HEK293 (cell line): ENCODE measurements around the gene IL22RA1.

Experiments used
- CTCF ChIA-PET: fragments of 350-600 bp; formaldehyde crosslinking; extraction: SDS; loops from one replicate; lab custom pipeline; 2021; ENCODE audit warnings: antibody characterized with exemption; lab: Yijun Ruan, JAX
- POLR2A ChIA-PET: fragments of 300-600 bp; formaldehyde crosslinking; extraction: SDS; loops from one replicate; lab custom pipeline; 2020; ENCODE audit warnings: antibody characterized with exemption, inconsistent platforms; lab: Yijun Ruan, JAX
- H3K27ac ChIP-seq: fragments of 200-500 bp; sonication (Bioruptor generic); 2 replicates; pipeline ENCODE4 v1.5.1; 2014; ENCODE audit warnings: low read depth, low read length, control low read depth, inconsistent platforms; ENCODE audit errors: extremely low read depth
- H3K36me3 ChIP-seq, 2 experiments: fragments of 200-500 bp in 1 of 2; sonication (Bioruptor generic) in 1 of 2; 1 replicate in 1 of 2; 2 replicates in 1 of 2; pipeline ENCODE4 v1.5.1; 2014 to 2017; ENCODE audit warnings: inconsistent platforms in 2 of 2, low read length in 2 of 2; ENCODE audit not compliant: control insufficient read depth in 2 of 2, insufficient read depth in 1 of 2
- H3K4me1 ChIP-seq: fragments of 200-500 bp; sonication (Bioruptor generic); 2 replicates; pipeline ENCODE4 v1.5.1; 2014; ENCODE audit warnings: mild to moderate bottlenecking, low read length, inconsistent platforms; ENCODE audit not compliant: control insufficient read depth, insufficient read depth
- H3K4me3 ChIP-seq: 2 replicates; pipeline ENCODE4 v1.5.1; 2011; ENCODE audit warnings: low read depth, mild to moderate bottlenecking, control low read depth, low read length, moderate library complexity
- H3K9me3 ChIP-seq: fragments of 200-500 bp; sonication (Bioruptor generic); 2 replicates; pipeline ENCODE4 v1.5.1; 2014; ENCODE audit warnings: low read depth, low read length, inconsistent platforms; ENCODE audit not compliant: control insufficient read depth, insufficient read depth
- CTCF ChIP-seq: fragments of 450-650 bp; formaldehyde crosslinking; IDR thresholded peaks from 2 replicates; pipeline ENCODE4 v1.5.1; 2016; ENCODE audit warnings: missing biosample characterization, missing genetic modification characterization
- GFI1B ChIP-seq: fragments of 450-650 bp; formaldehyde crosslinking; IDR thresholded peaks from 2 replicates; pipeline ENCODE4 v1.5.1; 2016; ENCODE audit warnings: missing biosample characterization, missing genetic modification characterization
- GLI2 ChIP-seq: fragments of 450-650 bp; formaldehyde crosslinking; IDR thresholded peaks from 2 replicates; pipeline ENCODE4; 2017; ENCODE audit warnings: missing biosample characterization, missing genetic modification characterization, low read depth, borderline replicate concordance
- HOXC10 ChIP-seq: sonication (generic); formaldehyde crosslinking; IDR thresholded peaks from 2 replicates; pipeline ENCODE4 v1.8.1; 2023; ENCODE audit warnings: mild to moderate bottlenecking, missing genetic modification reagents
- MZF1 ChIP-seq: fragments of 450-650 bp; formaldehyde crosslinking; IDR thresholded peaks from 2 replicates; pipeline ENCODE4 v1.5.1; 2017; ENCODE audit warnings: missing biosample characterization, missing genetic modification characterization, borderline replicate concordance
- PBX3 ChIP-seq: sonication (generic); formaldehyde crosslinking; IDR thresholded peaks from 2 replicates; pipeline ENCODE4 v1.8.1; 2022; ENCODE audit warnings: mild to moderate bottlenecking, moderate library complexity, missing genetic modification reagents
- SP7 ChIP-seq: fragments of 450-650 bp; formaldehyde crosslinking; IDR thresholded peaks from 2 replicates; pipeline ENCODE4 v1.5.1; 2016; ENCODE audit warnings: missing biosample characterization, missing genetic modification characterization
- ZIC2 ChIP-seq: fragments of 450-650 bp; formaldehyde crosslinking; IDR thresholded peaks from 2 replicates; pipeline ENCODE4 v1.5.1; 2016; ENCODE audit warnings: missing biosample characterization, missing genetic modification characterization
- ZNF16 ChIP-seq: fragments of 450-650 bp; formaldehyde crosslinking; IDR thresholded peaks from 2 replicates; pipeline ENCODE4 v1.5.1; 2016; ENCODE audit warnings: low read depth, missing biosample characterization, missing genetic modification characterization
- ZNF169 ChIP-seq: fragments of 450-650 bp; formaldehyde crosslinking; IDR thresholded peaks from 2 replicates; pipeline ENCODE4 v1.5.1; 2016; ENCODE audit warnings: missing biosample characterization, missing genetic modification characterization
- ZNF394 ChIP-seq: fragments of 450-650 bp; formaldehyde crosslinking; IDR thresholded peaks from 2 replicates; pipeline ENCODE4 v1.5.1; 2016; ENCODE audit warnings: missing biosample characterization, missing genetic modification characterization, mild to moderate bottlenecking, moderate library complexity, borderline replicate concordance
- ZNF521 ChIP-seq: fragments of 450-650 bp; formaldehyde crosslinking; IDR thresholded peaks from 2 replicates; pipeline ENCODE4 v1.5.1; 2017; ENCODE audit warnings: missing biosample characterization, mild to moderate bottlenecking, missing genetic modification characterization
- ZNF580 ChIP-seq: fragments of 450-650 bp; formaldehyde crosslinking; IDR thresholded peaks from 2 replicates; pipeline ENCODE4 v1.5.1; 2016; ENCODE audit warnings: missing biosample characterization, missing genetic modification characterization
- ZNF645 ChIP-seq: fragments of 450-650 bp; formaldehyde crosslinking; IDR thresholded peaks from 2 replicates; pipeline ENCODE4; 2016; ENCODE audit warnings: missing biosample characterization, missing genetic modification characterization
- ZNF704 ChIP-seq: fragments of 450-650 bp; formaldehyde crosslinking; IDR thresholded peaks from 2 replicates; pipeline ENCODE4 v1.5.1; 2016; ENCODE audit warnings: missing biosample characterization, missing genetic modification characterization
- ZNF707 ChIP-seq: fragments of 450-650 bp; formaldehyde crosslinking; IDR thresholded peaks from 2 replicates; pipeline ENCODE4 v1.5.1; 2016; ENCODE audit warnings: missing biosample characterization, missing genetic modification characterization
- ZNF747 ChIP-seq: fragments of 450-650 bp; formaldehyde crosslinking; IDR thresholded peaks from 2 replicates; pipeline ENCODE4 v1.5.1; 2016; ENCODE audit warnings: missing biosample characterization, missing genetic modification characterization

IL22RA1 gene

GRCh38 chr1:24114753-24115152 is 28.2 kb downstream of the IL22RA1 start:
- TF ChIP-seq ZNF521 (no peak), SP7 (tag by site-specific recombination) (no peak), ZNF16 (tag by site-specific recombination) (no peak), ZNF747 (no peak), ZNF645 (no peak), ZNF169 (tag by site-specific recombination) (no peak), CTCF (tag by site-specific recombination) (no peak), ZNF707 (tag by site-specific recombination) (no peak), ZNF704 (tag by site-specific recombination) (no peak), ZNF580 (tag by site-specific recombination) (no peak), HOXC10 (CRISPR knock-in tag) (no peak), MZF1 (no peak), GFI1B (tag by site-specific recombination) (no peak)
- H3K9me3 ChIP-seq, result no peaks in the 10 kb centered on the region
- ChIA-PET POLR2A (no interaction called here), CTCF (interaction anchor here (0.6 to 0.8 kb wide), 4 partner anchors 35 to 712 kb away, joined by 3 to 5 read pairs (median 4); no protein-coding TSS in a partner anchor)
- no peaks in the 10 kb centered on the region for H3K36me3 ChIP-seq
- H3K27ac ChIP-seq, result no peak overlapping the region
- H3K4me1 ChIP-seq, result no peaks in the 10 kb centered on the region
- no peak overlapping the region for H3K4me3 ChIP-seq

- TF ChIP-seq ZIC2 (tag by site-specific recombination), result no peak
- TF ChIP-seq GLI2 (tag by site-specific recombination), result no peak
- TF ChIP-seq PBX3 (CRISPR knock-in tag), result no peak
- TF ChIP-seq ZNF394 (tag by site-specific recombination), result no peak
- no peak overlapping the region for H3K27ac ChIP-seq
- H3K36me3 ChIP-seq, result no peaks in the 10 kb centered on the region
- H3K9me3 ChIP-seq, result no peaks in the 10 kb centered on the region
- ChIA-PET POLR2A (no interaction called here), CTCF (interaction anchor here (1.3 kb wide), 1 partner anchor 37 kb away, joined by 8 read pairs; no protein-coding TSS in a partner anchor)
- H3K4me1 ChIP-seq, result no peaks in the 10 kb centered on the region
- H3K4me3 ChIP-seq, result no peak overlapping the region
These were observed 29.3 kb downstream of the IL22RA1 start for GRCh38 chr1:24113641-24114033.
